ENCODE data around the gene YAE1.

Gene YAE1

GRCh38 chr7:39557222-39557621, 9.0 kb upstream of the YAE1 start:
- no peak for DNase-seq

GRCh38 chr7:39557911-39558310, 8.3 kb upstream of the YAE1 start:
- no peak for DNase-seq

DNA sequence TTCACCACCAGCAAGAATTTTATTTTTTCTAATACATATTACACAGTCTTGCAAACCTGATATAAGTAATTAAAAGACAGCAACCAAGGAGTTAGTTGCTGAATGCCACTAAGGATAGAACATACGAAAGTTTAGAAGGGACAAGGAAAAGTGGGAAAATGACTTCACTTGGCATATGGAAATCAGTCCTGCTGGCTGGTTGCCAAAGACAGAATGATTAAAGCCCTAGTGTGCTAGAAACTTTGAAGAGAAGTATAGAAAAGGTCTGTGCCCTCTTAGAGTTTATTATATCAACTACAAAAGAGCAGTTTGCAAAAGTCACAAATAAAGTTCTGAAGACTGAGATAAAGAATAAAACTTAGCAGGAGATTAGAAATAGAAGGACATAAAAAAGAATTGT, 5.8 kb upstream of the YAE1 start:
- no peak for DNase-seq

GRCh38 chr7:39560997-39561396, 5.2 kb upstream of the YAE1 start:
- no peak for DNase-seq

- DNase-seq = no peak
Measured at GRCh38 chr7:39565538-39565937, 666 bp upstream of the YAE1 start.

DNA sequence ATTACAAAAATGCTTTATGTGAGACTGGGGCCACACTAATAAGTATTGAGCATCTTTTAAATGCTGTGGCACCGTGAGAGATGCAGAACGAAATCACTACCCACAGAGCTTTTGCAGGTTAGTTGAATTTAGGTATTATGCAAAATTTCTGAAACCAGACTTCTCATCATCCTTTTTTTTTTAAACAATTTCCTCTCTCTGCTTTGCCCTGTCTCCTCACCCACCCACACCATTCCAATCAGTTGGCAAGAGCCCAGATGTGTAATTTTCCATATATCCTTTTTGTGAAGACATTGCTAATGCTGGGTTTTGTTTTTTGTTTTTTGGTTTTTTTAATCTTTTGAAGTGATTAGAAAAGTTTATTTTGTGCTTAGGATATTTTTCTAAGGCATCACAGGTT, 1.1 kb downstream of the YAE1 start:
- no peak for DNase-seq

- DNase-seq = no peak
Measured at GRCh38 chr7:39574673-39575349, 8.6 kb downstream of the YAE1 start.

DNA sequence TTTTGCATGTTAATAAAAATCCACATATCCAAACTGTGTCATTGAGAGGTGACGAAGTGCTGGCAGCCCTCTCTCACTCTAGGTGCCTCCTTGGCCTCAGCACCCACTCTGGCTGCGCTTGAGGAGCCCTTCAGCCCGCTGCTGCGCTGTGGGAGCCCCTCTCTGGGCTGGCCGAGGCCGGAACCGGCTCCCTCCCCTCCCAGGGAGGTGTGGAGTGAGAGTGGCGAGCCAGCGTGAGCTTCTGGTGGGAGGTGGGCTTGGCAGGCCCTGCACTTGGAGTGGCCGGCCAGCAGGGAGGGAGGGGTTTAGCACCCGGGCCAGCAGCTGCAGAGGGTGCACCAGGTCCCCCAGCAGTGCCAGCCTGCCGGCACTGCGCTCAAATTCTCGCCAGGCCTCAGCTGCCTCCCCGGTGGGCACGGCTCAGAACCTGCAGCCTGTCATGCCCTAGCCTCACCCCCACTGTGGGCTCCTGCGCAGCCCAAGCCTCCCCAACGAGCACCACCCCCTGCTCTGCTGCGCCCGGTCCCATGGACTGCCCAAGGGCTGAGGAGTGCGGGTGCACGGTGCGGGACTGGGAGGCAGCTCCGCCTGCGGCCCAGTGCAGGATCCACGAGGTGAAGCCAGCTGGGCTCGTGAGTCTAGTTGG, 11.1 kb downstream of the YAE1 start:
- DNase-seq = no peak

- peak; percentile 82 for DNase-seq
Measured at GRCh38 chr7:39580149-39580874, 14.1 kb downstream of the YAE1 start.

DNA sequence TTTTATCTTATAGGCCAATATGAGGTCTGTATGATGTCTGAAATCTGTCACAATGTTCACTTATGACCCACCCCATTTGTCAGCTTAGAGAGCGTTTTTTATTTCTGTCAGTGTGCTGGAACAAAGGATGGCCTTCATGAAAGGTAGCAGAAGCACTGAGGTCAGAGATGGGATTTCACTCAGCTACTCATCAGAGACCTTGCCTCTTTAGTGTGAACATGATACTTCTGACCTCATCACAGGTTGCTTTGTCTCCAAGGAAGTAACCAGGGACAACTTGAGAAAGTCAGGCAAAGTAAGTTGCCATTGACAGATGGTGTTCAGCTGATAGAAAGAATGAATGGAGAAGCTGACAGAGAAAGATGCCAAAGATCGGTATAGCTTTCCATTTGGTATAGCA, 16.3 kb downstream of the YAE1 start:
- DNase-seq = no peak

- no peak for DNase-seq
Measured at GRCh38 chr7:39583539-39583938, 17.3 kb downstream of the YAE1 start.

DNA sequence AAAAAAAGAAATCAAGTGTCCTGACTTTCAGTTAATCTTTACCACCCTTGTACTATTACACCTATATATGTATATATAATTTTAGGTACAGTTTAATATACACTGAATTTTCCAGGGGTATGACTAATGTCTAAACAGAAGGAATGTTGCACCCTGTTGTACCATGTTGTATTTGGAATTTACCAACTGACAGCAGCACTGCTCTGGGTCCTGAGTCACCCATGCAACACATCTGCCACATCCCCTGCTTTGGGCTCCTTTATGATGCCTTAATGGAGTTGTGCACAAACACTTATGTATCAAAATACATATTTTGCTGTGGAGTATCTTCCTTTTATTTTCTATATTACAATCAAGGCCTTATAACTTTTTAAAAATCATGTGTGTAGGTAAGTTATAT, 21.2 kb downstream of the YAE1 start:
- DNase-seq = no peak

DNA sequence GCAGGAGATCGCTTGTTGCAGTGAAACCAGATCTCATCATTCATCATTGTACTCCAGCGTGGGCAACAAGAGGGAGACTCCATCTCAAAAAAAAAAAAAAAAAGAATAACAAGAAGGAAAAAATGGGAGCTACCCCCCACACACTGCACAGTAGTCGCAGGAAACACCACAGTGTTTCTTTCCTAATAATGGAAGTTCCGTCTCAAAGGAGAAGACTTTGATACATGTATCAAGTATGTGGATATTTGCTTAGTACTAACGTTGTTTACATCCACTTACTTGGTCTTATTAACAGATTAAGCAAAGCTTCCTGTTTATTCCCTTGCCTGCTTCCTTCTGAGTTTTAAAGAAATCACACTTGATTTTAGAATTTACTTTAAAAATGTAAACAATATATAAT, 22.2 kb downstream of the YAE1 start:
- no peak for DNase-seq

- peak; percentile 79 for DNase-seq
Measured at GRCh38 chr7:39589323-39590111, 23.3 kb downstream of the YAE1 start.

GRCh38 chr7:39592586-39592985, 26.4 kb downstream of the YAE1 start:
- no peak for DNase-seq

DNA sequence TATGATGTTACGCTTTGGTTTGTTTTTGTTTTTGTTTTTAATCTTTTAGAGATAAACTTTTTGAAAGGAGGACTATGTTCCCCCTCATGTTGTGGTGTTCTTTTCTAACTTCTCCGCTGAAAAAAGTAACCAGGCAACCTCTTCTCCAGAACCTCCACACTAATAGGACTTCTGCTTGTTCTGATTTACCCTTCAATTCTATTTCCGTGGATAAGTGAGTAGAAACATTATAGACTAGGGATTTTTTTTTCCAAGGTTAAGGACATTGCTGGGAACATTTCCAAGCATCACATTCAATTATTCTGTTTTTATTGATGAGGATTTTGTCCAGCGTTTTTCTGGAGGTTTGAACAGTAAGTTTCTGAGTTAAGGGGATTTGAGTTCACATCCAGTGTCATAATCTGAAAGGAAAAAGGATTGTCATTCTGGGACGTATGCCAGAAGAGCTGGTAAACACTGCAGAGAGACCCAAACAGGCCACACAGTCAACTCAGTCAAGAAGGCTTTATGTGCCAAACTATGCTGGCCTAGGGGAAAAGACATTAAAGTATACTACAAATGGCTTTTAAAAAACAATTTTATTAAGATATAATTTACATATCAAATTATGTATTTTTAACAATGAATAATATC, 28.9 kb downstream of the YAE1 start:
- DNase-seq = no peak

GRCh38 chr7:39602351-39602750, 36.1 kb downstream of the YAE1 start:
- no peak for DNase-seq

- no peak for DNase-seq
Measured at GRCh38 chr7:39603924-39604323, 37.7 kb downstream of the YAE1 start.

DNA sequence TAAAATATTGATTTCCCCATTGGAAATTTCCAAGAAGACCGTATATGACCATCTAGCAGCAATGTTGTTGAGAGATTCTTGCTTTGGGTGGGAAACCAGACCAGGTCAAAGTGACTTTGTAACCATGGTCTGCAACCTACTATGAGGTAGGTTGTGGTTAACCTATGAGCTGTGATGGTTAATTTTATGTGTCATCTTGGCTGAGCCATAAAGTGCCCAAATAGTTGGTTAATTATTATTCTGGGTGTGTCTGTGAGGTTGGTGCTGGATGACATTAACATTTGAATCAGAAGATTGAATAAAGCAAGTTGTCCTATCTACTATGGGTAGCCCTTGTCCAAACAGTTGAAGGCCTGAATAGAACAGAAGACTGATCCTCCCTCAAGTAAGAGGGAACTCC, 38.9 kb downstream of the YAE1 start:
- DNase-seq = no peak

DNA sequence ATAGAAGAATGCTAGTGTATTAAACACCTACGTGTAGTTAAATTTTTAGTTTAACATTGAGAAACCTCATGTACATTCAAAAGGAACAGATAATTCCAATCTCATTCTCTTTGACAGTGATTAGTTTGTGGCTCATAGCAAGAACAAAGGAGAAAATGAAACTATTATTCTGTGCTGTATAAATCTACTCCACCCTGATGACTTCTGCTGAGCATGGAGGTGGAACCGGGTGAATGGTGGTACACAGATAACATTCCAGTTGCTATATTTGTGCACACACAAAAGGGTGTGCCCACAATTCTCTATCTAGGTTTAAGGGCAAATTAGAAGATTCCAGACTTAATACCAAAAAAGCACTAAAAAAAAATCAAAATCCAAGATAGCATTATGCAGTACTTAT, 40.1 kb downstream of the YAE1 start:
- DNase-seq = no peak

- DNase-seq = no peak
Measured at GRCh38 chr7:39606941-39607340, 40.7 kb downstream of the YAE1 start.

DNA sequence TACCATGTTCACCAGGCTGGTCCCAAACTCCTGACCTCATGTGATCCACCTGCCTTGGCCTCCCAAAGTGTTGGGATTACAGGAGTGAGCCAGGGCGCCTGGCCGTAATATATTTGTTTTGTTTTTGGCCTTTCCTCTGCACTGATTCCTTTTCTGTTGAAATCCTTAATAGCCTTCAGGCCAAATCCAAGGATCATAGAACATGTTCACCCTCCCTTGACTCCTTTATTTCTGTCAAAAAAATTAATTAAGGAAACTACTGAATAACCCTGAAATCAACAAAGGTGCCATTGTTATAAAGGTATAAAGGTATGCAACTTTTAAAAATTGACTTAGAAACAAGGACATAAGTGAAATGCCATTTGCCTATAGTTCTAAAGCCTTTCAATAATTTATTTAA, 41.7 kb downstream of the YAE1 start:
- no peak for DNase-seq

GRCh38 chr7:39608278-39608677, 42.1 kb downstream of the YAE1 start:
- no peak for DNase-seq
